DMS153 treated with DMSO at 0.1 percent for 48 hours (cell line): Measurements from ENCODE around the gene JPH3.

Experiments
- DNase-seq: peaks from one replicate; lab custom pipeline; 2025; ENCODE audit not compliant: unreplicated experiment; lab: John Stamatoyannopoulos, UW

The JPH3 gene

GRCh38 chr16:87625241-87625797 lies 23.0 kb downstream of the JPH3 start:
- no peak for DNase-seq

GRCh38 chr16:87626401-87626800 lies 24.1 kb downstream of the JPH3 start:
- no peak for DNase-seq

GRCh38 chr16:87626905-87627304 lies 24.6 kb downstream of the JPH3 start:
- no peak for DNase-seq

- no peak for DNase-seq
Measured at GRCh38 chr16:87627542-87628245, 25.4 kb downstream of the JPH3 start.

GRCh38 chr16:87628246-87628923 lies 26.1 kb downstream of the JPH3 start:
- DNase-seq = no peak

- DNase-seq = no peak
Measured at GRCh38 chr16:87628940-87629339, 26.6 kb downstream of the JPH3 start.

- no peak for DNase-seq
Measured at GRCh38 chr16:87631067-87631466, 28.8 kb downstream of the JPH3 start.

- DNase-seq = no peak
Measured at GRCh38 chr16:87634411-87634810, 32.1 kb downstream of the JPH3 start.

GRCh38 chr16:87635541-87636049 lies 33.3 kb downstream of the JPH3 start:
- peak; percentile 51 for DNase-seq

GRCh38 chr16:87636050-87636684 lies 33.9 kb downstream of the JPH3 start:
- DNase-seq = peak; percentile 74

GRCh38 chr16:87636741-87637140 lies 34.4 kb downstream of the JPH3 start:
- no peak for DNase-seq

GRCh38 chr16:87637357-87637756 lies 35.0 kb downstream of the JPH3 start:
- DNase-seq = no peak

- no peak for DNase-seq
Measured at GRCh38 chr16:87638736-87639135, 36.4 kb downstream of the JPH3 start.

- no peak for DNase-seq
Measured at GRCh38 chr16:87641721-87642120, 39.4 kb downstream of the JPH3 start.

GRCh38 chr16:87642491-87642890 lies 40.2 kb downstream of the JPH3 start:
- DNase-seq = no peak

- no peak for DNase-seq
Measured at GRCh38 chr16:87644186-87644585, 41.9 kb downstream of the JPH3 start.

- DNase-seq = no peak
Measured at GRCh38 chr16:87644596-87644995, 42.3 kb downstream of the JPH3 start.

GRCh38 chr16:87645802-87646201 lies 43.5 kb downstream of the JPH3 start:
- DNase-seq = no peak

- no peak for DNase-seq
Measured at GRCh38 chr16:87647431-87648185, 45.3 kb downstream of the JPH3 start.

- no peak for DNase-seq
Measured at GRCh38 chr16:87648236-87648635, 45.9 kb downstream of the JPH3 start.
